ENCODE results near the gene ZHX3. TPM values are rescaled to one million over a fixed set of nuclear protein-coding genes. Genes with fewer than 3 reads are reported as not detected.

Gene ZHX3, protein sequence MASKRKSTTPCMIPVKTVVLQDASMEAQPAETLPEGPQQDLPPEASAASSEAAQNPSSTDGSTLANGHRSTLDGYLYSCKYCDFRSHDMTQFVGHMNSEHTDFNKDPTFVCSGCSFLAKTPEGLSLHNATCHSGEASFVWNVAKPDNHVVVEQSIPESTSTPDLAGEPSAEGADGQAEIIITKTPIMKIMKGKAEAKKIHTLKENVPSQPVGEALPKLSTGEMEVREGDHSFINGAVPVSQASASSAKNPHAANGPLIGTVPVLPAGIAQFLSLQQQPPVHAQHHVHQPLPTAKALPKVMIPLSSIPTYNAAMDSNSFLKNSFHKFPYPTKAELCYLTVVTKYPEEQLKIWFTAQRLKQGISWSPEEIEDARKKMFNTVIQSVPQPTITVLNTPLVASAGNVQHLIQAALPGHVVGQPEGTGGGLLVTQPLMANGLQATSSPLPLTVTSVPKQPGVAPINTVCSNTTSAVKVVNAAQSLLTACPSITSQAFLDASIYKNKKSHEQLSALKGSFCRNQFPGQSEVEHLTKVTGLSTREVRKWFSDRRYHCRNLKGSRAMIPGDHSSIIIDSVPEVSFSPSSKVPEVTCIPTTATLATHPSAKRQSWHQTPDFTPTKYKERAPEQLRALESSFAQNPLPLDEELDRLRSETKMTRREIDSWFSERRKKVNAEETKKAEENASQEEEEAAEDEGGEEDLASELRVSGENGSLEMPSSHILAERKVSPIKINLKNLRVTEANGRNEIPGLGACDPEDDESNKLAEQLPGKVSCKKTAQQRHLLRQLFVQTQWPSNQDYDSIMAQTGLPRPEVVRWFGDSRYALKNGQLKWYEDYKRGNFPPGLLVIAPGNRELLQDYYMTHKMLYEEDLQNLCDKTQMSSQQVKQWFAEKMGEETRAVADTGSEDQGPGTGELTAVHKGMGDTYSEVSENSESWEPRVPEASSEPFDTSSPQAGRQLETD
- total RNA-seq, result 21.1 TPM

DNA sequence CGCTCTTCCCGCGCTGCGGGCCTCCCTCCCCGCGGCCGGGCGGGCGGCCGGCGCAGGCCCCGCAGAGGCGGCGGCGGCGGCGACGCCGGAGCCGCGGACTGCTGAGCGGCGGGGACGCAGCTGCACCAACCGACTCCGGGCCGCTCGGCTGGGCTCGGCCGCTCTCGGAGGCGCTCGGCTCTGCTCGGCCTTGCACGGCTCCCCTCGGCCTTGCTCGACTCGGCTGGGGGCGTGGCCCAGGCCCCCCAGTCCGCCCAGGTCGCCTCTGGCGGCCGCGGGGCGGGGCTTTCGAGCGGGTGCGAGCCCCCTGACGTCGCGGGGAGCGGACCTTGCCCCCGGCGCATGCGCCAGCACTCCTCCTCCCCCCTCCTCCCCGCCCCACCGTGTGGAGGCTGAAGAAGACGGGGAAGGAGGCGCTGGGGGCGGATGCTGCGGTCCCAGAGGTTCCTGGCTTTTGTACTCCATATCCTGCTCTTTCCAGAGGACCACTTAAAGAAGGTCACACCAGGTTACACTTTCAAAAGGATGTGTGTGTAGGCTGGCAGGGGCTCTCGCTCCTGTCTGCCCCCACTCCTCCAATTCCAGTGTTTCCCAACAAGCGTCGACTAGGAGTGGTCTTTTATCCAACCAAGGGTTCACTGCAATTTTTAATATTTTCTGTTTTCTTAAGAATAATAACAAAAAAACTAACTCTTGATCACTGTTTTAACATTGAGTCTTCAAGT, at the start of gene ZHX3:
TSS of gene ZHX3 (minus strand) at position 186 of the 725 bp plus-strand sequence. CDS start 112,815 bp downstream, outside the sequence.
- peak; percentile 96 for ATAC-seq

DNA sequence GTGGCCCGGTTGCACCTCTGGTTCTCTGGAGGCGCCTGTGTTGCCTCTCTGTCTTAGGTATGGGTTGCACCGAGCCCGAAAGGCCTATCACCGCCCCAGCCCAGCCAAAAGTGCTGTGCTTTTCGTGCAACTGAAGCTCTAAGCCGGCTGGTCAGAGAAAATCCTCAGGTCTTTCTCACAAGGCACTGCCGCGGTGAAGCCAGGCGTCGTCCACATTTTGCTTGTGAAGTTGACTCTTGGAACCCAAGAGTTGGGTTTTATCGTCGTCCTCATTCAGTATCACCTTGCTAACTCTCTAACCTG, 49.8 kb upstream of the ZHX3 start:
- ATAC-seq, result no peak

DNA sequence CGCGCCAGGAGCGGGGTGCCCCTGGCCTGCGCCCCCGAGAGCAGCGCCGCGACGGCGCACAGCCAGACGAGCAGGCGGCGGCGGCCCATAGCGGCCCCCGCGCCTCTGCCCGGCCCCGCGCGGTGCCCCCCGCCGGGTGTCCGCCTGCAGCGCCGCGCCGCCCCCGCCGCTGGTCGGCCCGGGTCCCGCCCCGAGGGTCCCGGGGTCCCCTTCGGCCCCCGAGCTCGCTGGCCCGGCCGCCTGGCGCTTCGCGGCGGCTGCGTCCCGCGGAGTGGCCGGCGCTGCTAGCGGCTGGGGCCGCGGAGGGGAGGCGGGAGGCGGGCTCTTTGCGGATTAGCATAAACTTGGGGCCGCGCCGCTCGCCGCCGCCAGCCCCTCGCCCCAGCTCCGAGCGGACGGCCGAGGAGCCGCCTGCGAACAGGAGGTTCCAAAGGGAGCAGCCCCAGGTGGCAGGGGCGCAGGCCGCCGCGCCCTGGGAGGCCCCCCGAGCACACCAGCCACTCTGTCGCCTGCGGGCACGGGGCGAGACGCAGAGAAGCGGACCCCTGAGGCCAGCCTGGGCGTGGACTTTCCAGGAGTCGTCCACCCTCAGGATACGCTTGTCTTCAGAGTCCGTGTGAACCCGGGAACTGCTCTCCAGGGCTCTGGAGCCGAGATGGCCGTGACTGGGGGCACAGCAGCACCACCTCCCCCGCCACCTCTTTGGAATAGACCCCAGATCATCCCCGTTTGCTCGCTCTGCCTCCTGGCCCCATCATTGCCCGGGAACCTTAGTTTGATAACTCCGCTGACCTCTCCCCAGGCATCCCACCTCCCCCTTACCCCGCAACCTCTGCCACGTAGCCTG, 49.2 kb upstream of the ZHX3 start, which contains the start of gene EMILIN3:
TSS of gene EMILIN3 (minus strand) at position 273 of the 847 bp plus-strand sequence. CDS start at position 89, 184 bp downstream.
- no peak for ATAC-seq

DNA sequence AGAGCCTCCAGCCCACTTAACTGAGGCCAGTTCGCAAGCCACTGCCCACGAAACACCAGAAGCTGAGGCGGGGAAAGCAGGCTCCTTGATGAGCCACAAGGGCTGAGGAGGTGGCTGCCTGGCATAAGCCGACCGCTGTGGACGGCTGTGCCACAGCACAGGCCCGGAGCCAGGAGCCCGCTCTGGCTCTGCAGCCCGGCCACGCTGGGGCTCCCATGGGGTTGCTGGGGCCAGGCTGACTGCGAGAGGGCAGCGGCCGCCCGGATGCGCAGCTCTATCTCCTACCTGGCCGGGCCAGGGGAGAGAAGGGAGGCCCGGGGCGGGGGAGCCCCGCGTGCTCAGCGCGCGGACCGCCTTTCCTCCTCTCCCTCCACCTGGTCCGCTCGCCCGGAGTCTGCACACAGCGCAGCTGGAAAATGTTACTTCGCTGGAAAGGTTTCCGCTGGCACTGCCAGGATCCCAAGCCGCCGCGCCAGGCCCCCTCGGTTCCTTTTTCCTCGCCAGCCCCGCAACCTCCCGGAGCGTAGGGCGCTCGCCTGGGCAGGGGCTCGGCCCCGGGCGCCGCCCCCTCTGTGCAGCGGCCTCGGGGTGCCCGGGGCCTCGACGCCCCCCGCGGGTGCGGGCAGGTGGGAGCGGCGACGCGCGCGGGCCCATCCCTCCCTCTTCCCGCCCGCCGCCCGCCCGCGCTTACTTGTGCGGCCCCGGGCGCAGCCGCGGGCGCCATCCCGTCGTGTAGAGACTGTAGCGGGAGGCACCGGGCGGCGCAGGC, 48.4 kb upstream of the ZHX3 start:
- ATAC-seq, result peak; percentile 7

DNA sequence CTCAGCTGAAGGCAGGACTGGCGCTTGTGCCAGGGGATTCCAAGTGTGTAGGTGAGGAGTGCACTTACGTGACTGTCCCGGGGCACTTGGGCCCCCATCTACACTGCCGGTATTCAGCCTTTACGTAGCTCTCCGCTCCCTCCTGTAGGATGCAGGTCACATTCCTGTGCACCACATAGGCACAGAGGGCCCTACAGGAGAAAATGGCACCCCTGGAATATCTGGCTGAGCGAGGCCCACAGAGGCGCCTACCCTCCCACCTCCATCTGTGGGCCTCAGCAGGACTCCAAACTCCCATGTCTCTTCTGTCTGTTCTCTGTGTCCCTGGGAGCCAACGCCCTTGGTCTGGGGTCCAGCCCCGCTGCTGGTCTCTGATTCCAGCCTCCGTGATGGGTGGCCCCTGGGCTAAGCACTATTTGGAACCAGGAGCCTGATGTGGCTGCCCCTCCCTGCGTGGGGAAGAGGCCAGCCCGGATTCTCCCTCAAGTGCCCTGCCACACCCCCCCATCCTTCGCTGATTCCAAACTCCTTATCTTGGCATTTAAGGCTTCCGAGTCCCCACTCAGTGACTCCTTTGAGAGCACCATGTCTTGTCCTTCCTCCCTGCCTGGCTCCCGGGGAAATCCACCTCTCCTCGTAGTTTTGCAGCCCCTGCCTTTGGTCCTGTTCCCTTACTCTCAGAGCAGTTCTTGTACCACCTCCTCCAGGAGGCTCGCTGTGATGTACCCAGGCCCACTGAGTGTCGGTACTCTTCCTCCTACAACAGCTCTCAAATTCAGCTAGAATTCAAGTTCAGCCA, 47.6 kb upstream of the ZHX3 start:
- ATAC-seq, result no peak

DNA sequence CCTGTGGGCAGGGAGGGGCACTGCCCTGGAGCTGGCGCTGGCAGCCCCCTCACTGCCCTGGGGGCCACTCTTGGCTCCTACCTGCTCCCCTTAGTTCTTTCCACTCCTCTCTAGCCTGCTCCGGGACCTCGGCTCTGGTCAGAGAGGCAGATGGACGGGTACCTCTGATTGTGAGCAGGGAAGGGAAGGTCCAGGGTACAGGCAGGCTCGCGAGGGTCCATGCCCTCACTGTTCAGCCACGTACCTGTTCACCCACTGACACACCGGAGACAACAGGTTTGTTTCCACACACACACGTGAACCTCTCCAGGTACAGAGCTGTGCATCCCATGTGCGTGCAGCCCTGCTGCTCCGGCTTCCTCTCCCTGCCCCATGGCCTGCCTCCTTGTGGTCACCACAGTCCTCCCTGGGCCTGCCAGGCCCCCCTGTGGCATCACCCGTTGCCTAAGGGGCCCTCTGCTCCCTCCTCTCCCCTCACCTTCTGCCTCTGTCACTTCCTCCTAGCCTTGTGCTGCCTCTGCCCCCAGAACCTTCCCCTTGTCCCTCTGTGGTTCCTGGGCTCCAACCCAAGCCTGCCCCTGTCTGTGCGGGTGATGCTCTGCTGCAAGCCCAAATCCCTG, 46.8 kb upstream of the ZHX3 start:
- ATAC-seq, result no peak

DNA sequence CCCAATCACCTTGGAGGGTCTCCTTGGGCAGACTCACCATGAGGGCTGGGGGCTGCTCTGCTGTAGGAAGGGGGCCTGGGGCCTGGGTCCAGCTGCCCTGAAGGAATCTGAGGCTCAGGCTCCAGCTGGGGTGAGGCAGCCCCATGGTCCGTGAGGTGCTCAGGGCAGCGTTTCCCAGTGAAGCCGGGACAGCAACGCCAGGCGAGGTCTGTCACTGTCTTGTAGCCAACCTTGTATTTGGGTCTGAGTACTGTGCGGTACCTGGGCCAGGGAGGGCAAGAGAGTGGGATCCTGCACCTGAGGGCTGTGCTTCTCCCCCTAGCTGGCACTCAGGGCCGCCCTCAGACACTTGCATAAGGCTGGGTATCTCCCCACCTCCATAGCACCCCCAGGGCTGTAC, 46.1 kb upstream of the ZHX3 start:
- no peak for ATAC-seq

DNA sequence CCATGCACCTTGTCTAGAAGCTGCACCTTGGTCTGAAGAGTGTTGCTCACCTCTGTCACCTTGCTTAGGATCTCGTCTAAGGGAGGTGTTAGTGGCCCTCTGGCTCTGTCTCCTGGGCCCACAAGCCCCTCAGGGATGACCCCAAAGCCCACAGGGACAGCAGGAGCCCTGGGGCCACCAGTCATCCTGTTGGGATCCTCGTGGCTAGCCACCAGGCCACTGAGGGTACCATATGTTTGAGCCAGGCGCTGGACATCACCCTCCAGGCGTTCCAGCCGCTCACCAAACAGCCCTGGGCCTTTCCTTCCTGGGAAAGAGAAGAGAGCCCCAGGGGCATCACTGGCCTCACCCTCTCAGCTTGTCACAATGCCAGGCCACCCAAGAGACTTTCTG, 45.2 kb upstream of the ZHX3 start:
- no peak for ATAC-seq

DNA sequence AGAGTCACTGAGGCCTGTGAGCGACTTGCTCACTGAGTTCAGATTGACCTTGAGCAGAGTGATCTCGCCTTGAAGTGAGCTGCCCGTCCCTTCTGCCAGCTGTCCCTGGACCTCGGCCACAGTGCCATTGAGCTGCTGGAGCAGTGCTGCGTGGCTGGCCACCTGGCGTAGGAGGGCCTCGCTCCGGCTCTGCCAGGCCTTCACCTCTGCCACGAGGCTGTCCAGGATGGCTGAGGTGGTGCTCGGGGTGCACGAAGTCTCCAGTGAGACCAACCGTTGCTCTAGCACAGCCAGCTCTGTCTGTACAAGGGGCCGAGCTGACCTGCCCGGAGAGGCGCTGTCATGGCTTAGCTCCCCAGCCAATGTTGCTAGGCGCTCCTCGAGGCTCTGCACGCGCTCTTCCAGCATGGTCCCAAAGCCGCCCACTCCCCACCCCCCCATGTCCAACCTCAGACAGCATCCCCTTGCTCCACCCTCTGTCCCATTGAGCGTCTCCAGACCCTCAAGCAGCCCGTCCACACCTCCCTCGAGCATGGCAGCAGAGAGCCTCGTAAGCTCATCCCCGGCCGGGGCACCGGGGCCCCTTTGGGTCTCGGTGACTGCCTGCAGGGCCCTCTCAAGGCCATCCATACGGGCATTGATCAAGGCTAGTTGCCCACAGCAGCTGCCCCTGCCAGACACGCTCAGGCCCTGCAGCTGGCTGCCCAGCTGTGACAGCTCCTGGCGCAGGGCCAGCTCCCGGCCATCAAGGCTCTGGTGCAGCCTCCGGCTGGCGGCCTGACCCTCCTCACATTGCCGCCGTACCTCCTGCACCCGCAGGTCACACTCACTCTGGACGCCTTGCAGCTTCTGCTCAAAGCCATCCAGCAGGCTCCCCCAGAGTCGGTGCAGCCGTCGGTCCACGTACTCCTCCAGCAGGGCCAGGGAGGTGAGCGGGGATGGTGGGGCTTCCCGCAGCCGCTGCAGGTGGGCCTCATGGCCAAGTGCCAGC, 44.5 kb upstream of the ZHX3 start:
- no peak for ATAC-seq

DNA sequence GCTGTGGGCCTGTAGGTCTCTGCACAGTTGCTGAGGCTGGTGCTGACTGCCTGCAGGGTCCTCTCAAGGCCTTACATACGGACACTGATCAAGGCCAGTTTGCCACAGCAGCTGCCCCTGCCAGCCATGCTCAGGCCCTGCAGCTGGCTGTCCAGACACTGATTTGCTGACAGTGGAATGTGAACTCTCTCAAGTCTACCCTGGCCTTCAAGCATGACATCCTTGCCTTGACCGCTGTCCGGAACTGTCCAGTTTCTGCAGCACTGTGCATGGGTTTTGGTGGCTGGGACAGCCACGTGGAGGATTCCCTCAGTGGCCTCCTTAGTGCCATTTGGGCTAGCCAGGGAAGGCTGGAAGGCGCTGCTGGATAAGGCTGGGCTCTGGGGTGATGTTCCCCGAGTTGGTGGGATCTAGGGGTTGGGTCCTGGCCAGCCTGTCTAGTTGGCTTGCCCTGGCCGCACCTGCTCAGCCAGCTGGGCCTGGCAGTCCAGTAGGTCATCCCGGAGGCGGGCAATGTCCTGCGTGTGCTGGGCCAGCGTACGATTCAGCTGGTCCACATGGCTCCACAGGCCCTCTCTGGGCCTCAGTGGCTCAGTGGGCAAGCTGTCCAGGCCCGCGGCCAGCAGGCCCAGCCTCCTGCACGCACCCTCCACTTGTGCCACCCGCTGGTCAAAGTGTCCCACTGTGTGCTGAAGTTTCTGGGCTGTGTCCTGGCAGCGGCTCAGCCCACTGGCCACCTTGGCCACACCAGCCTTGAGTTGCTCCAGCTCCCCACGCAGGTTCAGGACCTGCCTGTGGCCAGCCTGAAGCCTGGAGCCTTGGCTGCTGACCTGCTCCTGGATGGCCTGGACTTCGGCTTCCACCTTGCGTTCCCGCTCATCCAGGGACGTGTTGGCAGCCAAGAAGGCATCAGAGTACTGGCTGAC, 43.6 kb upstream of the ZHX3 start:
- no peak for ATAC-seq

DNA sequence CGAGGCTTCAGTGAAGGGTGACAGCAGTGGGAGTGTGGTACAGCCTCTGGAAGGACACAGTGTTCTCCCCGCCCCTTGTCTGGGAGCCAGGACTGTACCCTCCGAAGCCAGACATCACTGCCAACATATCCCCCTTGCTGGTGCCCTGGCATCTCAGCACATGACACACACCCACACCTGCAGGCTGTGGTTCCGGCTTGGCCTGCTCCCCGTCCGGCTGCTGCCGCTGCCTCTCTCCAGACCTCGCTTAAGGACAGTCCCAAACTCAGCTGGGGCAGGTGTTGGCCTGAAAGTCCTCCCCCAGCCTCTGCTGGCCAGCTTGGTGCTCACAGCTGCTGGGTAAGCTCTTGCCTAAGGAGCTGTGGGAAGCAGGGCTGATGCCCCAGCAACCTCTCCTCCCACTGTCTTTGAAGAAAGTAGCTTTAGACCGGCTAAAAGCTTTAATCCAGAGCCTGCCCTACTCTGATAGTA, 42.0 kb upstream of the ZHX3 start:
- no peak for ATAC-seq

DNA sequence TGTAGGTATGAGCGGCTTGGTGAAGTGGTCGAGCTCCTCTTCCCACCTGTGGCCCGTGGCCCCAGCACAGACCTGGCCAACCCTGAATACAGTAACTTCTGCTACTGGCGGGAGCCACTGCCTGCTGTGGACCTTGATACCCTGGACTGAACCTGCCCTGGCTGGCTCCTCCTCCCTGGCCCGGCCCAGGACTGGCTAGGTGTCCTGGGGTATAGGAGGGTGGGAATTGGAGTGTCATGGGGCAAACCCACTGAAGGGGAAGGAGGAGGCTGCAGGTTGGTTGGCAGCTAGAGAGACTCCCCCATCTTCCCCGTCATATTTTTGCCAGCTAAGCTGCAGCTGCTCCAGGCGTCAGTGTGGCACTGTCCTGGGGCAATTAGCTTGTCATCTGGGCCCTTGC, 41.2 kb upstream of the ZHX3 start:
- ATAC-seq, result no peak

DNA sequence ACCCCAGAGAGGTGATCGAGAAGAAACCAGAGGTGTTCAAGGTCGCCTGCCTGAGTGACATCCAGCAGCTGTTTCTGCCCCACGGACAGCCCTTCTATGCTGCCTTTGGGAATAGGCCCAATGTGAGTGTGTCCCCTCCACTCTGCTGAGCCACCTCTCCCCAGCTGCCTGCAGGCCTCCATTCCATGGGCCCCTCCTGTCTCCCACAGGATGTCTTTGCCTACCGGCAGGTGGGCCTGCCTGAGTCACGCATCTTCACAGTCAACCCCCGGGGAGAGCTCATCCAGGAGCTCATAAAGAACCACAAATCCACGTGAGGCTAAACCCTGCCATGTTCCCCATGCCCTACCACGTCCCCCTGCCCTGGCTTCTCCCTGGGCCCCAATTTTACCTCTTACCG, 40.7 kb upstream of the ZHX3 start:
- no peak for ATAC-seq

DNA sequence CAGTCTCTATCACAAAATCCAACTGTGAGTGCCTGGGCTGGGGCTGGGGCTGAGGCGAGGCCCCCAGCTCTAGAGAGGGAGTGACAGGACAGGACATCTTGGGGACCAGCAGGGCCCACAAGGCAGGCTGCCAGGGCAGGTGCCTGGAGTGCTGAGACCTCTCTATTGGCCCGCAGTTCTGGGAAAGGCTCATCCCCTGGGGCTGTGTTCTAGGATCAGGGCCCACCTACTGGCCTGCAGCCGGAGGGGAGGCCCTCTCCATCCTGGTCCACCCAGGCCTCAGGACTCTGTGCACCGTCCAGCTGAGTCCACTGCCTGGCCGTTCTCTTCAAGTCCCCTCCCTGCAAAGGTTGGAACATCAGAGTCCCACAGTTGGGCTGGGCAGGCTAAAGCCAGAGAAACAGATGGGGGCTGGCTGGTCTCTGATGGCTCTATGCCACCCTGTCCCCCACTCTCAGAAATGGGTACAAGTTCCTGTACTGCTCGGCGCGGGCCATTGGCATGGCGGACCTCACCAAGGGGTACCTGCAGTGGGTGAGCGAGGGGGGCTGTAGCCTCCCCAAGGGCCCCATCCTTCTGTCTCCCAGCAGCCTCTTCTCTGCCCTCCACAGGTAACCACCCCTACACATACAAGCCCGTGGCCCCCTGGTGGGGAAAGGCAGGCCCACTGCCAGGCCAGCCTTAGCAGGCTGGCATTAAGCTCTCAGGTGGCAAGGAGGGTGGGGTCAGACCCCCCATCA, 40.1 kb upstream of the ZHX3 start:
- ATAC-seq, result no peak

DNA sequence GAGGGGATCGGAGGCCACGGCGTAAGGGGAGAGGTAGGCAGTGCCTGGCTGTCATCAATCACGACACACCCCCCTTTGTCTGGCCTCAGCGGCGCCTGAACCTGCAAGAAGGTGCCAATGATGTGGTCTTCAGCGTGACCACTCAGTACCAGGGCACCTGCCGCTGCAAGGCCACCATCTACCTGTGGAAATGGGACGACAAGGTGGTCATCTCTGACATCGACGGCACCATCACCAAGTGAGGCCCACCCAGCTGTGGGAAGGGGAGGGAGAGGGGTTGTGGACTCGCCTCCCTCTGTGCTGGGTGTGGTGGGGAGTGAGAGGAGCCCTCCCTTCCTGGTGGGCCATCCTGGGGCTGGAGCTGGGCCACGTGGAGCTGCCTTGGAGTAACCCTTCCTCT, 39.4 kb upstream of the ZHX3 start:
- no peak for ATAC-seq

DNA sequence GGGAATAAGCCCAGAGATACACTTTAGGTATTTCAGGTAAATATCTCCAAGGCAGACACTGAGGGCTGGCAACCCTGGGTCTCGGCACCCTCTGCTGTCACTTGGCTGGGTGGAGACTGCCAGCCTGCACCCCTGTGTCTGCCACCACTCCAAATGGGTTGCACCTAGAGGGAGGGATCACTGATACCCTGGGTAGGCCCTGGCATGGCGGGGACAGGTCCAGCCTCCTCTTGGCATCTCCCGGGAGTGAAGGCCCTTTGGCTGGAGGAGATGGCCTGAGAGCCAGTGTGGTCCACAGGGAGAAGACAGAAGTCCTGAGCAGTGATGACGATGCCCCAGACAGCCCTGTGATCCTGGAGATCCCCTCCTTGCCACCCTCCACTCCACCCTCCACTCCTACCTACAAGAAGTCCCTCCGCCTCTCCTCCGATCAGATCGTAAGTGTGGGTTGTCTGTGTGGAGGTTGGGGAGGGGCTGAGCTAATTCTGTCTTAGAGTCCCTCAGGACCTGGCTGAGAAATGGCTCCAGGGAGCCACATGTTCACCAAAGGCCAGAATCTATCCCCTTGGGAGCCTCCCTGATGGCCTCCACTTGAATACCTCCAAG, 38.2 kb upstream of the ZHX3 start:
- no peak for ATAC-seq
